ENCODE measurements around the gene PPM1L.
A peak's percentile ranks its signal among the peaks of the same experiment; 100 is the strongest.

Gene PPM1L

GRCh38 chr3:160781402-160781801 is 25.4 kb downstream of the PPM1L start:
- no peaks in the 10 kb centered on the region for H3K27me3 ChIP-seq (ENCODE audit: insufficient read depth, low read length, poor library complexity)
- no peak overlapping the region for H3K27ac ChIP-seq (ENCODE audit: low read length)
- DNase-seq (no peak), ATAC-seq (ENCODE audit: insufficient read depth, low read depth) (peak; percentile 31; the same call in 1 of the 3 replicates)
- no peaks in the 10 kb centered on the region; the same call in 1 of the 2 replicates for H3K4me1 ChIP-seq (ENCODE audit: insufficient read depth, low read length)
- TF ChIP-seq, protein P1, sequence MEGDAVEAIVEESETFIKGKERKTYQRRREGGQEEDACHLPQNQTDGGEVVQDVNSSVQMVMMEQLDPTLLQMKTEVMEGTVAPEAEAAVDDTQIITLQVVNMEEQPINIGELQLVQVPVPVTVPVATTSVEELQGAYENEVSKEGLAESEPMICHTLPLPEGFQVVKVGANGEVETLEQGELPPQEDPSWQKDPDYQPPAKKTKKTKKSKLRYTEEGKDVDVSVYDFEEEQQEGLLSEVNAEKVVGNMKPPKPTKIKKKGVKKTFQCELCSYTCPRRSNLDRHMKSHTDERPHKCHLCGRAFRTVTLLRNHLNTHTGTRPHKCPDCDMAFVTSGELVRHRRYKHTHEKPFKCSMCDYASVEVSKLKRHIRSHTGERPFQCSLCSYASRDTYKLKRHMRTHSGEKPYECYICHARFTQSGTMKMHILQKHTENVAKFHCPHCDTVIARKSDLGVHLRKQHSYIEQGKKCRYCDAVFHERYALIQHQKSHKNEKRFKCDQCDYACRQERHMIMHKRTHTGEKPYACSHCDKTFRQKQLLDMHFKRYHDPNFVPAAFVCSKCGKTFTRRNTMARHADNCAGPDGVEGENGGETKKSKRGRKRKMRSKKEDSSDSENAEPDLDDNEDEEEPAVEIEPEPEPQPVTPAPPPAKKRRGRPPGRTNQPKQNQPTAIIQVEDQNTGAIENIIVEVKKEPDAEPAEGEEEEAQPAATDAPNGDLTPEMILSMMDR (IDR thresholded peaks at IDR 0.05; ENCODE audit: borderline replicate concordance, extremely low read depth, low read length, poor library complexity, severe bottlenecking), result no peak
- no peak for TF ChIP-seq EZH2 (IDR thresholded peaks at IDR 0.05; ENCODE audit: borderline replicate concordance, low read depth, low read length, severe bottlenecking)
- H3K36me3 ChIP-seq (ENCODE audit: insufficient read depth, low read length), result no peaks in the 10 kb centered on the region
- no peaks in the 10 kb centered on the region for H4K20me1 ChIP-seq (ENCODE audit: insufficient read depth, low read length)
- H2AFZ ChIP-seq (ENCODE audit: low read depth, low read length), result no peak overlapping the region
- no peak overlapping the region for H3K4me3 ChIP-seq (ENCODE audit: low read depth in 1 of 2, low read length in 2 of 2)
- no peak overlapping the region for H3K9ac ChIP-seq (ENCODE audit: low read depth, low read length)
- H3K9me3 ChIP-seq (ENCODE audit: insufficient read depth, low read length, severe bottlenecking), result no peaks in the 10 kb centered on the region
- H3K79me2 ChIP-seq (ENCODE audit: insufficient read depth, low read length), result no peaks in the 10 kb centered on the region
- H3K4me2 ChIP-seq (ENCODE audit: insufficient read depth, low read length), result no peak overlapping the region

DNA sequence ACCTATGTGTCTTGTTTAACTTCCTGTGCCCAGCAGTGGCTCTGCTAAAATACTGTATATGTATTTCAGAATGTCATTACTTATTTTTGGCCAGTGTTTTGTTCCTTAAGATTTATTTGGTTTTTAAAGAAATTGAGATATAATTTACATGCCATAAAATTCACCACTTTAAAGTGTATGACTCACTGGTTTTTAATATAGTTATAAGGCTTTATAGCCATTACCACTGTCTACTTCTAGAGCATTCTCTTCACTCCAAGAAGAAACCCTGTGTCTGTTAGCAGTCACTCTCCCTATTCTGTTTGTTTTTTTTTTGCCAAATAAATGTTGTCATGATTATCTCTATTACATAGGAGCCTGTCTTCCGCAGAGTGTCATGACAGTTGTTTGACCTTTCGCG is 25.8 kb downstream of the PPM1L start:
- Histone ChIP-seq H3K79me2 (ENCODE audit: insufficient read depth, low read length) (no peaks in the 10 kb centered on the region), H3K9ac (ENCODE audit: low read depth, low read length) (no peak overlapping the region), H3K4me3 (ENCODE audit: low read depth in 1 of 2, low read length in 2 of 2) (no peak overlapping the region), H4K20me1 (ENCODE audit: insufficient read depth, low read length) (no peaks in the 10 kb centered on the region), H3K4me2 (ENCODE audit: insufficient read depth, low read length) (no peak overlapping the region), H2AFZ (ENCODE audit: low read depth, low read length) (no peak overlapping the region), H3K9me3 (ENCODE audit: insufficient read depth, low read length, severe bottlenecking) (peaks cover 2% of the 10 kb centered on the region), H3K27me3 (ENCODE audit: insufficient read depth, low read length, poor library complexity) (no peaks in the 10 kb centered on the region), H3K27ac (ENCODE audit: low read length) (no peak overlapping the region), H3K4me1 (ENCODE audit: insufficient read depth, low read length) (no peaks in the 10 kb centered on the region; the same call in 1 of the 2 replicates), H3K36me3 (ENCODE audit: insufficient read depth, low read length) (no peaks in the 10 kb centered on the region)
- ATAC-seq (ENCODE audit: insufficient read depth, low read depth) (no peak), DNase-seq (no peak)
- TF ChIP-seq, protein P1 (IDR thresholded peaks at IDR 0.05; ENCODE audit: borderline replicate concordance, extremely low read depth, low read length, poor library complexity, severe bottlenecking), result no peak
- TF ChIP-seq EZH2 (IDR thresholded peaks at IDR 0.05; ENCODE audit: borderline replicate concordance, low read depth, low read length, severe bottlenecking), result no peak

GRCh38 chr3:160784853-160785252 is 28.8 kb downstream of the PPM1L start:
- H3K27ac ChIP-seq (ENCODE audit: low read length), result no peak overlapping the region
- peak; percentile 67; the same call in 2 of the 3 replicates for ATAC-seq (ENCODE audit: insufficient read depth, low read depth)

More at GRCh38 chr3:160784853-160785252, 28.8 kb downstream of the PPM1L start:
- Histone ChIP-seq H3K9me3 (ENCODE audit: insufficient read depth, low read length, severe bottlenecking) (peaks cover 6% of the 10 kb centered on the region), H3K4me3 (ENCODE audit: low read depth in 1 of 2, low read length in 2 of 2) (no peak overlapping the region), H3K27me3 (ENCODE audit: insufficient read depth, low read length, poor library complexity) (no peaks in the 10 kb centered on the region), H3K36me3 (ENCODE audit: insufficient read depth, low read length) (no peaks in the 10 kb centered on the region), H2AFZ (ENCODE audit: low read depth, low read length) (no peak overlapping the region), H4K20me1 (ENCODE audit: insufficient read depth, low read length) (no peaks in the 10 kb centered on the region), H3K79me2 (ENCODE audit: insufficient read depth, low read length) (no peaks in the 10 kb centered on the region), H3K4me2 (ENCODE audit: insufficient read depth, low read length) (no peak overlapping the region), H3K9ac (ENCODE audit: low read depth, low read length) (no peak overlapping the region), H3K4me1 (ENCODE audit: insufficient read depth, low read length) (no peaks in the 10 kb centered on the region; the same call in 1 of the 2 replicates)
- TF ChIP-seq EZH2 (IDR thresholded peaks at IDR 0.05; ENCODE audit: borderline replicate concordance, low read depth, low read length, severe bottlenecking), result no peak
- TF ChIP-seq, protein P1 (IDR thresholded peaks at IDR 0.05; ENCODE audit: borderline replicate concordance, extremely low read depth, low read length, poor library complexity, severe bottlenecking), result no peak
- no peak for DNase-seq
